ENCODE measurements around the gene ERCC6L2. TPM values are rescaled to one million over a fixed set of nuclear protein-coding genes. Genes with fewer than 3 reads are reported as not detected.

The ERCC6L2 gene
- total RNA-seq, 2 experiments from 2014 or later: 30.8 to 31.3 TPM

DNA sequence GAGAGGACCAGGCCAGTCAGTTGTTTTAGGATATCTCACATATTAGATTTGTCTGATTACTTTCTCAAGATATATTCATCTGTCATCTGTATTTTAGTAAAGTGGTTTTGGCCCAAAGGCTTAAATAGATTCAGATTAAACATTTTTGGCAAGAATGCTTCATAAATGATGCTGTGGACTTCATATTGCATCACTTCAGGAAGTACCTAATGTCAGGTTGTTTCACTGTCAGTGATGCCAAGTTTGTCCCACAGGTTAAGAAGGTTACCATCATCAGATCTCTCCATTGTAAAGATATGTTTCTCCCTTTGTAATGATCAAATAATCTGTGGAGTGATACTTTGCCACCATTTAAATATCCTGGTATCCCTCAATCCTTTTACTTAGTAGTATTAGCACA is 37.3 kb downstream of the ERCC6L2 start:
- Mint-ChIP-seq H3K9me3 (no peaks in the 10 kb centered on the region), H3K27me3 (no peaks in the 10 kb centered on the region), H3K4me1 (ENCODE audit: low read depth) (peaks cover 15% of the 10 kb centered on the region), H3K36me3 (ENCODE audit: low read depth) (peaks cover 79% of the 10 kb centered on the region), H3K4me3 (no peak overlapping the region), H3K27ac (no peak overlapping the region)
- H3K36me3 ChIP-seq (ENCODE audit: insufficient read depth, low read length): peaks cover 24% of the 10 kb centered on the region
- CTCF ChIA-PET: no interaction called here
- POLR2A ChIA-PET: no interaction called here
- ATAC-seq (ENCODE audit: poor library complexity) (no peak), DNase-seq (no peak)
- no peak for TF ChIP-seq CTCF (IDR thresholded peaks at IDR 0.05)
- intact Hi-C loops (cut with DNase I, micrococcal nuclease): no loop called here
- H3K27ac ChIP-seq (ENCODE audit: low read depth in 1 of 2, low read length in 2 of 2): no peak overlapping the region
- no peak overlapping the region for H3K4me3 ChIP-seq (ENCODE audit: low read length)
- no peaks in the 10 kb centered on the region for H3K4me1 ChIP-seq (ENCODE audit: insufficient read depth, low read length)
- H3K27me3 ChIP-seq (ENCODE audit: control insufficient read depth in 1 of 2, insufficient read depth in 2 of 2, low read length in 2 of 2): no peaks in the 10 kb centered on the region
- no peaks in the 10 kb centered on the region for H3K9me3 ChIP-seq (ENCODE audit: control insufficient read depth in 1 of 2, insufficient read depth in 1 of 2, low read length in 2 of 2)

DNA sequence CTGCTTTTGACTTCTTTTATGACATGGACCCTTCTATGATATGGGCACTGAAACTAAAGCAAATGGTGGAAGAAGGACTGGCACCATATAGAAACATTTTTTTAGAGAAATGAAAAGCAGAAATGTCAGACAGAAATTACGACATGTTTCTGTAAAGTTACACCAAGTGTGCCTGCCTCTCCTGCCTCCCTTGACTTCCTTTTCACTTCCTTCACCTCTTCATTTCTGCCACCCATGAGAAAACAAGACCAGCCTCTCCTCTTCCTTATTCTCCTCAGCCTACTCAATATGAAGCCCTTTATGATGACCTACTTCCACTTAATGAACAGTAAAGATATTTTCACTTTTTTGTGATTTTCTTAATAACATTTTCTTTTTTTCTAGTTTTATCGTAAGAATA is 44.5 kb downstream of the ERCC6L2 start:
- Histone ChIP-seq H3K9me3 (ENCODE audit: control insufficient read depth in 1 of 2, insufficient read depth in 1 of 2, low read length in 2 of 2) (no peaks in the 10 kb centered on the region), H3K4me1 (ENCODE audit: insufficient read depth, low read length) (no peaks in the 10 kb centered on the region), H3K27ac (ENCODE audit: low read depth in 1 of 2, low read length in 2 of 2) (no peak overlapping the region), H3K36me3 (ENCODE audit: insufficient read depth, low read length) (peaks cover 52% of the 10 kb centered on the region), H3K4me3 (ENCODE audit: low read length) (no peak overlapping the region), H3K27me3 (ENCODE audit: control insufficient read depth in 1 of 2, insufficient read depth in 2 of 2, low read length in 2 of 2) (no peaks in the 10 kb centered on the region)
- ChIA-PET CTCF (no interaction called here), POLR2A (no interaction called here)
- Mint-ChIP-seq H3K4me3 (no peak overlapping the region), H3K27me3 (no peaks in the 10 kb centered on the region), H3K36me3 (ENCODE audit: low read depth) (peaks cover 74% of the 10 kb centered on the region), H3K27ac (no peak overlapping the region), H3K9me3 (no peaks in the 10 kb centered on the region), H3K4me1 (ENCODE audit: low read depth) (no peaks in the 10 kb centered on the region)
- DNase-seq (no peak), ATAC-seq (ENCODE audit: poor library complexity) (no peak)
- intact Hi-C loops (cut with DNase I, micrococcal nuclease): no loop called here
- no peak for TF ChIP-seq CTCF (IDR thresholded peaks at IDR 0.05)

- intact Hi-C loops (cut with DNase I, micrococcal nuclease): no loop called here
- POLR2A ChIA-PET: no interaction called here
- TF ChIP-seq CTCF (IDR thresholded peaks at IDR 0.05): no peak
- no peak overlapping the region for H3K27ac Mint-ChIP-seq
- Histone ChIP-seq H3K9me3 (ENCODE audit: control insufficient read depth in 1 of 2, insufficient read depth in 1 of 2, low read length in 2 of 2) (no peaks in the 10 kb centered on the region), H3K4me1 (ENCODE audit: insufficient read depth, low read length) (no peaks in the 10 kb centered on the region), H3K4me3 (ENCODE audit: low read length) (no peak overlapping the region), H3K27me3 (ENCODE audit: control insufficient read depth in 1 of 2, insufficient read depth in 2 of 2, low read length in 2 of 2) (no peaks in the 10 kb centered on the region), H3K36me3 (ENCODE audit: insufficient read depth, low read length) (peaks cover 48% of the 10 kb centered on the region), H3K27ac (ENCODE audit: low read depth in 1 of 2, low read length in 2 of 2) (no peak overlapping the region)
- ATAC-seq (ENCODE audit: poor library complexity) (no peak), DNase-seq (no peak)
- H3K4me3 Mint-ChIP-seq: no peak overlapping the region
- H3K9me3 Mint-ChIP-seq: no peaks in the 10 kb centered on the region
- H3K36me3 Mint-ChIP-seq (ENCODE audit: low read depth): peaks cover 78% of the 10 kb centered on the region
- no peaks in the 10 kb centered on the region for H3K27me3 Mint-ChIP-seq
- CTCF ChIA-PET: no interaction called here
- no peaks in the 10 kb centered on the region for H3K4me1 Mint-ChIP-seq (ENCODE audit: low read depth)
Observed at GRCh38 chr9:95923794-95924193, 48.3 kb downstream of the ERCC6L2 start.
